Measurements from ENCODE around the gene RAE1.

Gene RAE1

DNA sequence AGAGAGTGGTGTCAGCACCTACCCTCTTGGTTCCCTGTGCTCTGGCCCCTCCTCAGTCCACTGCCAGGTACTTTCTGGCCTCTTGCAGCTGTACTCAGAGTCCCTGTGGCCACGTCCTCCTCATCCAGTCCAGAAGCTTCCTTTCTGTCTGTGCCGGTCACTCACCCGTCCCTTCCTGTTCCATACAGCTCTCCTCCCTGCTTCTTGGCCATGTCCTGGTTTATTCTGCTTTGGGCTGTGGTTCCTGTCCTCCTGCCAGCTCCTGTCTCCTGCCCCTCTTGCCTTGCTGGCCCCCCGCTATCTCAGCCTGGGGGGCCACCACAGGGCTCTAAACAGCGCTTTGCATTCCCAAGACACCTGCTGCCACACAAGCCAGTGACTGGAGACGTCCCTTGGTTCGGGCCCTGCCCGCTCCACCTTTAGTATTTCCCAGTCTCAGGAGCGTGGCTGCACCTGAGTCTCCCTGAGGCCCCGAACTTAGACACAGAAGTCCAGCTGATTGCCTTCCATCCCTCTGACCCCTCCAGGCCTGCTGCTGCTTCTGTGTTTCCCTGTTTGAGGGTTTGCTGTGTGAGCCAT, 24.7 kb downstream of the RAE1 start:
- ChIA-PET CTCF (interaction anchor here (0.8 to 2.3 kb wide), 4 partner anchors 13 to 122 kb away, joined by 4 to 6 read pairs (median 5); no protein-coding TSS in a partner anchor), POLR2A (no interaction called here)
- no peak for DNase-seq (ENCODE audit: extremely low spot score)

DNA sequence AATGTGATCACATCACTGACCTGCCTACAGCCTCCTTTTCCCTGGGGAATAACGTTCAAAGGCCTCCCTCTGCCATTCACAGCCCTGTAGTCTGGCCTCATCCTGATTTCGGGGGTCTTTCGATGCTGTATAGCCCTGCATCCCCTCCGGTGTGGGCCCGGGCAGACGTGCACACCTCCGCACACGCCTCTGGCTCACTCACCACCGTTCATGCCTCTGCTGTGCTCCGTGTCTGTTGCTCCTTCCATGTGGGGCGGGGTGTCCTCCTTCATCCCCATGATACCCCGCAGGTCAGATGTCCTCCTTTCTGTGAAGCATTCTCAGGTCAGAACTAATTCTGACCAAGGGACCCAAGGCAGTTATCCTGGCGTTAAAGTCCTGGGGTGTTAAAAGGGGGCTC, 26.3 kb downstream of the RAE1 start:
- ChIA-PET CTCF (interaction anchor here (0.8 to 3.6 kb wide), 3 partner anchors 12 to 119 kb away, joined by 3 to 16 read pairs (median 6); no protein-coding TSS in a partner anchor), POLR2A (no interaction called here)
- TF ChIP-seq, protein P1, sequence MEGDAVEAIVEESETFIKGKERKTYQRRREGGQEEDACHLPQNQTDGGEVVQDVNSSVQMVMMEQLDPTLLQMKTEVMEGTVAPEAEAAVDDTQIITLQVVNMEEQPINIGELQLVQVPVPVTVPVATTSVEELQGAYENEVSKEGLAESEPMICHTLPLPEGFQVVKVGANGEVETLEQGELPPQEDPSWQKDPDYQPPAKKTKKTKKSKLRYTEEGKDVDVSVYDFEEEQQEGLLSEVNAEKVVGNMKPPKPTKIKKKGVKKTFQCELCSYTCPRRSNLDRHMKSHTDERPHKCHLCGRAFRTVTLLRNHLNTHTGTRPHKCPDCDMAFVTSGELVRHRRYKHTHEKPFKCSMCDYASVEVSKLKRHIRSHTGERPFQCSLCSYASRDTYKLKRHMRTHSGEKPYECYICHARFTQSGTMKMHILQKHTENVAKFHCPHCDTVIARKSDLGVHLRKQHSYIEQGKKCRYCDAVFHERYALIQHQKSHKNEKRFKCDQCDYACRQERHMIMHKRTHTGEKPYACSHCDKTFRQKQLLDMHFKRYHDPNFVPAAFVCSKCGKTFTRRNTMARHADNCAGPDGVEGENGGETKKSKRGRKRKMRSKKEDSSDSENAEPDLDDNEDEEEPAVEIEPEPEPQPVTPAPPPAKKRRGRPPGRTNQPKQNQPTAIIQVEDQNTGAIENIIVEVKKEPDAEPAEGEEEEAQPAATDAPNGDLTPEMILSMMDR (IDR thresholded peaks at IDR 0.05; ENCODE audit: control extremely low read depth, extremely low read depth, low read depth, missing control alignments) = no peak
- no peak for DNase-seq (ENCODE audit: extremely low spot score)

More for the DNA sequence above, 24.7 kb downstream of the RAE1 start:
- TF ChIP-seq, protein P1 (IDR thresholded peaks at IDR 0.05; ENCODE audit: control extremely low read depth, extremely low read depth, low read depth, missing control alignments) = no peak

GRCh38 chr20:57378107-57378506, 27.1 kb downstream of the RAE1 start:
- POLR2A ChIA-PET = no interaction called here
- CTCF ChIA-PET = interaction anchor here (1.4 to 3.6 kb wide), 4 partner anchors 10 to 121 kb away, joined by 3 to 16 read pairs (median 8); no protein-coding TSS in a partner anchor
- TF ChIP-seq, protein P1 (IDR thresholded peaks at IDR 0.05; ENCODE audit: control extremely low read depth, extremely low read depth, low read depth, missing control alignments) = no peak
- no peak for DNase-seq (ENCODE audit: extremely low spot score)

DNA sequence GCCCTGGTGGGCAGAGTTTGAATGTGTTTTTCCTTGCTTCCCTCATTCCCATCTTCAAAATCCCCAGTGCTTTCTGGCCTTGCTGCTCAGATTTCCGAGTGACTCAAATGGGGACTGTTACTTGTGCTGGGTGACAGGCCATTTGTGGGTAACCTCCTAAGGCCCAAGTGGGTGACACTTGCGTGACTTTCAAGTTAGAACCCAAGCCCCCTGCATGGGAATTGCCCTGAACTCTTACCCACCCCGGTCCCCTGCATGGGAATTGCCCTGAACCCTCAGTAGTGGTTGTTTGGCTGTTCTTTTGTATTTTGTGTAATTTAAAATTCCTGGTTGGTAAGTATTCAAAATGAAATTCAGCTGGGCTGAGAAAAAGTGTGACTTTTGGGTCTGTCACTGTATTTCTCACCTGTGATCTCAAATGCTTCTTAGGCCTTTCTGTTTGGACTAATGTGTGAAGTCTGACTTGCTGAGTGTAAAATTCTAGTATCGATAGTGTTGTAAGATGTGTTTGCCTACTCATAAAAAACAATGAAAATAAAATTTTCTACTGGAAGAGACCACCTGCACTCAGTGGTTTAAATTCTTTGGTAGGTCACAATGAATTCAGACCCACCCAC, 27.7 kb downstream of the RAE1 start:
- no peak for DNase-seq (ENCODE audit: extremely low spot score)
- TF ChIP-seq, protein P1 (IDR thresholded peaks at IDR 0.05; ENCODE audit: control extremely low read depth, extremely low read depth, low read depth, missing control alignments) = no peak
- ChIA-PET CTCF (interaction anchor here (0.9 to 5.3 kb wide), 13 partner anchors 9 to 218 kb away, joined by 3 to 38 read pairs (median 4); partner anchors contain the start of gene RAE1), POLR2A (interaction anchor here (1.8 kb wide), 1 partner anchor 11 kb away, joined by 6 read pairs; no protein-coding TSS in a partner anchor)

DNA sequence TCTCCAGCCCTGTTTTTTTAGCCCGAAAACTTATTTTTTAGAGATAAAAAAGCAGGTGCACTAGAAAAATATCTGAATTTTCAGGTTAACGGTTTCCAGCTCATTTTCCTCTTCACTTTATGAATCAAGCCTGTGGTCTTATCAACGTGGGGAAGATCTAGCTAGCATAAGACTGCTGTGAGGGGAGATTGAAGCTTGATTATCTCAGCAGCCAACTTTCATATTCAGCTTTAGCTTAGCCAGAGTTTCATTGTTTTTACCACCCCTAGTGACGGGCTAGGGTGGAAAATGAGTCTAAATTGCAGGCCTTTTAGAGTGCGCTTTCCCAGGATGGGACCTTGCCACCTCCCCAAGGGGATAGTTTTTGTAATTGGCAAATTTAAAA, 28.2 kb downstream of the RAE1 start:
- DNase-seq (ENCODE audit: extremely low spot score) = no peak
- TF ChIP-seq, protein P1 (IDR thresholded peaks at IDR 0.05; ENCODE audit: control extremely low read depth, extremely low read depth, low read depth, missing control alignments) = no peak
- POLR2A ChIA-PET = interaction anchor here (1.8 kb wide), 1 partner anchor 10 kb away, joined by 6 read pairs; no protein-coding TSS in a partner anchor
- CTCF ChIA-PET = interaction anchor here (0.8 to 5.3 kb wide), 14 partner anchors 9 to 217 kb away, joined by 3 to 38 read pairs (median 4); partner anchors contain the start of gene RAE1

DNA sequence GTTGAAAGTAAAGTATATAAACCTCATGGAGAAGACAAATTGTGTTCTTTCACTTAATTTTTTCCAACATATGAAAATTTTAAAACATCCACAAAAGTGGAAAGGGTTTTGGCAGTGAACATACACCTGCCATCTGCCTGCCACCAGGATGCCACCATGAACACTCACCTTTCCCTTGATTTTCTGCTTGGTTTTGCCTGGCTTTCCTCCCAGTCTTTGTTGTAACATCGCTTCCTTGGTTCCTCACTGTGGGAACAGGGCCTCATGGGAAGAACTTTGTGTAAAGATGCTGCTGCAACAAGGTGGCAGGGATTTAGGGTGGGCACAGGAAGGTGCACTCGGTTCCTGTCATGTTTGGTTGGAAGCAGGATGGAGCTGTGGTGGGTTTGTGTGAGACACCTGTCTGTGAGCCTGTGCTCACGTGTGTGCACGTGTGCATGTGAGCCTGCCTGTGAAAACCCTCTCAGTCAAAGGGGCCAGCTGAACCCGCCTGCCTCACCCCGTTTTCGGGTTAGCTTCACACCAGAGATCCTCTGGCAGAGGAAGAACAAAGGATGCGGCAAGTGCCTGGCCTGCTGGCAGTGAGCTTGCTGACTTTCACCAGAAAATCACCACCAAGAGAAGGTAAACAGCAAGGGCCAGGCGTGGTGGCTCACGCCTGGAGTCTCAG, 29.2 kb downstream of the RAE1 start:
- TF ChIP-seq, protein P1 (IDR thresholded peaks at IDR 0.05; ENCODE audit: control extremely low read depth, extremely low read depth, low read depth, missing control alignments) = no peak
- no peak for DNase-seq (ENCODE audit: extremely low spot score)
- ChIA-PET CTCF (interaction anchor here (0.7 to 5.3 kb wide), 15 partner anchors 11 to 216 kb away, joined by 3 to 38 read pairs (median 4); partner anchors contain the start of genes RAE1, RBM38 and SPO11), POLR2A (interaction anchor here (1.8 kb wide), 1 partner anchor 10 kb away, joined by 6 read pairs; no protein-coding TSS in a partner anchor)
